HG02870 (cell line): ENCODE measurements around the gene SLC47A1.
"Not testable (repeated sequence)": the region's sequence is repeated elsewhere in the genome, so short reads cannot be mapped to it uniquely, and the experiment has no call there.

ENCODE experiments used
- ATAC-seq: cut with Tn5 transposase; IDR thresholded peaks from one replicate; pipeline ENCODE4 v1.9.1; 2021; ENCODE audit warnings: mild to moderate bottlenecking, moderate library complexity; ENCODE audit not compliant: unreplicated experiment

Gene SLC47A1

GRCh38 chr17:19519388-19520291, 14.0 kb upstream of the SLC47A1 start:
- not testable (repeated sequence) for ATAC-seq

DNA sequence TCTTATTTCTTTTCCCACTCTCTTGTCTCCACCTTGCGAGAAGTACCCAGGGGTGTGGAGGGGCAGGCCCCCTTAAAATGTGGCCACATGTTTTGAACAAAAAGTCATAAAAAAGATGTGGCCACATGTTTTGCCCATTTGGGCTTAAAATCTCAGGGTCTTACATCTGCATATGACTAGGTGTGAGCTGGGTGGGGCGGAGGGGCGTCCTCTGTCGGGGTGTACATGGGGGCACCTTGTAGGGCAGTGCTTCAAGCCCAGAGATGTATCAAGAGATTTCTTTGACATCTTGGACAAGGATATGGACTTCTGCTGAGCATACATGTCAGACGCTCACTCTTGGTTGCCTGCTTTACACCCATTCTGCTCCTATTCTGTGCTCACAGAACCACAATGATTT, 13.0 kb upstream of the SLC47A1 start:
- no peak for ATAC-seq

DNA sequence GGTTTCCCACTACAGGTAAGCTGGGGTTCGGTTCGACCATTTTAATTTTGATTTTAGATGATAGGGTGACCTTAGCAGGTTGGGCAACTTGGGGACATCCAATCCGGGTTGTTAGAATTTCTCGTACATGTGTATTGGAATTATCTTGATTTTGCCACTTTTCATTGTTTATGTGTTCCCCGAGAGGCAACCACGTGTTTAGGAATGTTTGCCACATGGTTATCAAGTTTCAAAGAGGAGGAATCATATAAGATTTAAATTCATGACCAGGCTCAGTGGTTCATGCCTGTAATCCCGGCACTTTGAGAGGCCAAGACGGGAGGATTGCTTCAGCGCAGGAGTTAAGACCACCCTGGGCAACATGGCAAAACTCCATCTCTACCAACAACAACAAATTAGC, 10.0 kb upstream of the SLC47A1 start:
- ATAC-seq = no peak

GRCh38 chr17:19526950-19527349, 6.7 kb upstream of the SLC47A1 start:
- not testable (repeated sequence) for ATAC-seq

DNA sequence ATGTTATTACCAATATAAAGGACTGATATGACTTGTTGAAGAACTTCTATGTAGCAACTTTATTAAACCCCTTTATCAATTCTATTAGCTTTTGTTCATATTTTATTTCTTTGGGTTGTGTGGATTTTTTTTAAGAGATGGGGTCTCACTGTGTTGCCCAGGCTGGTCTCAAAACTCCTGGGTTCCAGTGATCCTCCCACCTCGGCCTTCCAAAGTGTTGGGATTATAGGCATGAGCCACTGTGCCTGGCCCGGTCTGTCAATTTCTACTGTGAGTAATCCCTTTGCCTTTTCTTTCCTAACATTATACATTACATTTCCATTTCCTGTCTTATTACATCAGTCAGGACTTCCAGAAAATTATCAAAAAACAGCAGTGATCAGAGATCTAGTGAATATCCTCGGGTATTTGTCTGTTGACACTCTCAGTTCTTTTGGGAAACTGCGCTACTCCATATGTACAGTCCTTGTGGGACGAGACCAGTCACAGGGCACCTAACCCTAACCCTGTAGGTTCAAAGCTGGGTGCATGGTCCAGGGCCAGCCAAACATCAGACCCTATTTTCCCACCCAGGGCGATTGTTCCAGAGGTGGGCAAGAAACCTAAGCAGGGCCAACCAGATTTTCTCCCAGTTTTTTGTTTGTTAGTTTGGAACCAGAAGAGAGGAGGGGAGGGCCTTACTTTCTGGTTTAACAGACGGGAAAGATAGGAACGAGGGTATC, 1.7 kb upstream of the SLC47A1 start:
- no peak for ATAC-seq

DNA sequence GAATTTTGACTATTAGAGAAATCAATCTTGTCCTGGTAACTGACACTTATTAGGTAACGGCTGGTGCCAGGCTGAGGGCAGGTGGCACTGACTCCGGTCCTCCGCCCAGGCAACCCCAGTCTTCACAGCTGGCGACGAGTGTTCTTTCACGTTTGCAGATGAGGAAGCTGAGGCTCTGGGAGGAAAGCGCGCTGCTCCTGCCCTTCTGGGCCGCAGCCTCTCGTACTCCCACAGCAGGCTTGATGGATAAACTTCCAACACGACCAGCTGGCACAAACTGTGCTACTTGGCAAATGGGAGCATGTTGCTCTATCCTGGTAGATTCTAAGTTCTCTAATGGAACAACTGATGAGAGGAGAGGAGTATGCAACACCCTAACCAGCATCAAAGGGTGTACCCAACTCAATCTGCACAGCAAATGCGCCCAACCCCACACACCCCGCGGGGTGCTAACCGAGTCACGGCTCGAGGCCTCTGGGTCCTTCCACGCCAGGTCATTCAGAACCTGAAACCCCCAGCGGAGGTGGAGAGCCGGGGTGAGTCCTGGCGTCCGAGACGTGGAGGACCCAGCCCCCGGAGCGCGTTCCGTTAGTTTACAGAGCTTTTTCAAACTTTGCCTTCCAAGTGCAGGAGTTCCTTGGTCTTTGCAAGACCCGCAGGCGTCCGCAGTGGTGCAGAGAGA, 477 bp upstream of the SLC47A1 start:
- ATAC-seq = no peak

DNA sequence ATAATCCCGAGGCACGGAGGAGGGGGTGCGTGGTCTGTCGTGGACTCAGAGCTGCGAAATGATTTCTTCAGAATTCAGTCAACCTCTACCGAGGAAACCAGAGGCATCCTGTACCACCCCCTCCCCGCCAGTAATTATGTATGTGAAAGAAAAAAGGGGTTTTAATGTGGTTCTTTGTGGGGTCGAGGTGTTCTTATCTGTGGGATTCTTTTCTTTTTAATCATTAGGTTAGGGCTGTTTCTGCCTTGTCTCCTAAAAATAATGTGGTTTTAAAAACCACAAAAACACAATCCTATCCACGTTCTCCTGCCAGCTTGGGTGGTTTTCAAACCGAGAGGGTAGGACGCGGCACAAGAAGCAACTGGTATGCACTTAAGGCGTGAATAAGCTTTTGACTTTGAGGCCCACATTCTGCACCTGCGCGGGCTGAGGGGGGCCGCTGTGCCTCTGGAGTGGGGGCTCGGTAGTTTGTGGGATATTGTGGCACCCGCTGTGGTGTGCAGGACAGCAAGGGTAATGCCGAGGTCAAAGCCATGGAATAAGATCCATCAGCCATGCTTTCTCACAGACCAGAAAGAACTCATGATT, 1.0 kb downstream of the SLC47A1 start:
- no peak for ATAC-seq

DNA sequence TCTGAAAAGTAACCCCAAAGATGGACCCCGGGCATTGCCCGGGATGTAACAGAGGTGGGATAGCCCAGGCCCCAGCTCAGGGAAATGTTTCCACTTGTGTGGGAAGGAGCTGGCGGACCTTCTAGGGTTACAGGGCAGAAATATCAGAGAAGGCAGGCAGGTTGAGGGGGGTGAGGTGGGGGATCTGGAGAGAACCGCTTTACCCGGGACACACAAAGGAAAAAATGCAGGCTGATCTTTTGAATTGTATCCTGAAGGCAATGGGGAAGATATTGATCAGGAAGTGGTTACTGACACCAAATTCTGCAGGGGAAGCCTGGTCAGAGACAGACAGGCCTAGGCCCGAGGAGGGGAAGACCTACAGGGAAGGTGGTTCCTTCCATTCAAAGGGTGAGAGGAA, 3.5 kb downstream of the SLC47A1 start:
- ATAC-seq = no peak

- ATAC-seq = no peak
Measured at GRCh38 chr17:19538095-19539039, 4.7 kb downstream of the SLC47A1 start.

GRCh38 chr17:19539040-19539399, 5.4 kb downstream of the SLC47A1 start:
- no peak for ATAC-seq

DNA sequence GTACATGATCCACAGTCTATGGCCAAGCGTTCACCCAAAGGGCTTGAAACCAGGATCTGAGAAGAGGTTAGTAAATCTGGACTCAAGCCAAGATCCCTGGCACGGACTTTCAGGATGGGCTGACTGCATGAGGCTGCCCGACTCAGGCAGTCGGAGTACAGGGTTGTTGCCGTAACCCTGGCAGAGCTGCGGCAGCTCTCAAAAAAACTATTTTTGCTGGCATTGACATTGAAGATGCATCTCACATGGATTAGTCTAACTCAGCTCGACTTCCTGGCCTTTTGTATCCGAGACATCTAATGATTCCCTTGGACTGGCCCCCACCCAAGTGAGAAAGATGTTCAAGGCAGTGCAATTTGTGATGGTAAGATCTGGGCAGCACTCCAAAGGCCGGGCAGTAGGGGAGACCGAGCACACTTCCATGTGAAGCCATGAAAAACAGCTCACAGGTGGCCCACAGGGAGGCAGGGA, 6.2 kb downstream of the SLC47A1 start:
- no peak for ATAC-seq

GRCh38 chr17:19540706-19541370, 7.2 kb downstream of the SLC47A1 start:
- no peak for ATAC-seq

DNA sequence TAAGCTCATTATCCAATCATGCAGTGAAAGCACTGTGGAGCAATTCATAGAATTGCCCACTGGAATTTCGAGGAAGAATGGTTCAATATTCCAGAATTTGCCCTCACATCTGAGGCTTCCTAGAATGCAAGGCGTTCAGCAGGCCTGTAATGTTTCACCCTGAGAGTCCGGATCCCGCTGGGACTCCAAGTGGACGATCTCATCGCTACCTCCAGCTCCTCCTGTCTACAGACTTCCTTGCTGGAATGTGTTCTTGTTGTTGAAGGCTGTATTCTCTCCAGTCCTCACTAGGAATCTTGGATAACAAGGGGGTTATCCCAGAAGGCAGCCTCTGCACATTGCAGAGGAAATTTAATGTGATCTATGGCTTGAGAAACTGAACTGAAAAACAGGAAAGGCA, 7.8 kb downstream of the SLC47A1 start:
- ATAC-seq = no peak

DNA sequence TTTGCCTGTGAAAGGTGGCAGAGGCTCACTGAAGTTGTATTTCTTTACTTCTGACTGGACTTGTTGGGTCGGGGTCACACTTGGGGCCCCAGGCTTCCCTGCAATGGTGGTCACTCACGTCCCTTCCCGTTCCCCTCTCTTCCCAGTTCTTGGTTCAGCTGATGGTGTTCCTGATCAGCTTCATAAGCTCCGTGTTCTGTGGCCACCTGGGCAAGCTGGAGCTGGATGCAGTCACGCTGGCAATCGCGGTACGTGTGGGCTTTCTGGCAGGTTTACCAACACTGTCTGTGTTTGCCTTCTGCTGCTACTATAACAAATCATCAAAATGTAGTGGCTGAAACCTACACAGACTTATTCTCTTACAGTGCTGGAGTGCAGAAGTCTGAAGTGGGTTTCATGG, 8.6 kb downstream of the SLC47A1 start:
- ATAC-seq = no peak

GRCh38 chr17:19544366-19544765, 10.7 kb downstream of the SLC47A1 start:
- ATAC-seq = no peak

DNA sequence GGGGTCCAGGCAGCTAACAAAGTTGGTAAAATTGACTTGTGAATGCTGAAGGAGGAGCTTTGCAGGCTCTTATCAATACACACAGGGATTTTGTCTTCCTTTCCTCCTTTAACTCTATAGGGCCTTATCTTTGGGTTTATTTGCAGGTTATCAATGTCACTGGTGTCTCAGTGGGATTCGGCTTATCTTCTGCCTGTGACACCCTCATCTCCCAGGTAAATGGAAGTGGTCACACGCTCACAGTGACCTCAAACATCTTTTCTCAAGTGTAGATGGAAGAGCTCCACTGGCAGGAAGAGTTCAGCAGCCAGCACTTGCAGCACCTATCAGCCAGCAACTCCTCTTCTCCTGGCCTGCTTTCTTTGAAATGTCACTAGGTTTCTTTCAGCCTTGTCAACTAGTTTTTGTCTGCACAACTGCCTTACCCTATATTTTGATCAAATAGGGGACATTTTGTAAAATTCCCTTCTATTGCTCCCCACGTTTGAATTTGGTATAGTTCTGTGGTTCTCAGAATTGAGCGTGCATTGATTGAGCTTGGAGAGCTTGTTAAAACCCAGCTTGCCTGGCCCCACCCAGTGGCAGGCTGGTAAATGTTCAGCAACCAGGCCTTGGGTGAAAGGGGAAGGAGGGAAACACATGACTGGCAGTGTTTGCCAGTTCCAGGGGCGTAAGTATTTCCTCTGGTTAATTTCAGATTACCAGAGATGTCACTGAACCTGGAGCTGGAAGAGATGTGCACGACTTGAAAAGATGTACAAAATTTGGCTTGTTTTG, 12.8 kb downstream of the SLC47A1 start:
- ATAC-seq = no peak

- ATAC-seq = no peak
Measured at GRCh38 chr17:19549746-19550623, 16.3 kb downstream of the SLC47A1 start.

DNA sequence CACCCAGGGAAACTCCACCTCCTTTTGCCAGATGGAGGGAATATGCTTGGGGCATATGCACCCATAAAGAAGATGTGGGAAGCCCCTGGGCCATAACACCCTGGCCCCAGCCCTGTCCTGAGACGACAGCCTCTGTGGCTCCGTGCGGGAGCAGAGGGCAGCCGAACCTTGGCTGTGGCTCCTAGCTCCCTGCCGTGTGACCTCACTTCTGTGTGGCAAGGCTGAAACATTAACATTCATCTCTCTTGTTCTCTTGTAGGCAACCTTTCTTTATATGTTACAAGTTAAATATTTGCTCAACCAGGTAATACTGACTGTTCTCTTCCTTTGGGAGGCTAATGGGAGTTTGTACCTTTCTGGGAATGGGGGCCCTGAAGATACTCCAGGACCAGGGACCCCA, 17.5 kb downstream of the SLC47A1 start:
- ATAC-seq = no peak
